ENCODE data around the gene FAM237B.

The FAM237B gene

GRCh38 chr7:90266808-90267207, 54.3 kb downstream of the FAM237B start:
- Histone ChIP-seq H3K9me3 (ENCODE audit: insufficient read depth, low read depth, low read length) (no peaks in the 10 kb centered on the region), H3K79me2 (ENCODE audit: insufficient read depth, low read length) (no peaks in the 10 kb centered on the region), H3K4me3 (ENCODE audit: low read length, poor library complexity, severe bottlenecking) (no peak overlapping the region), H3K9me2 (replicated peaks; ENCODE audit: low read depth, low read length) (no peaks in the 10 kb centered on the region), H3K9ac (ENCODE audit: low read depth, low read length, poor library complexity, severe bottlenecking) (no peak overlapping the region), H3K4me2 (ENCODE audit: low read depth, low read length, poor library complexity, severe bottlenecking) (no peak overlapping the region), H3K4me1 (ENCODE audit: insufficient read depth, low read length, poor library complexity, severe bottlenecking) (no peaks in the 10 kb centered on the region), H3F3A (ENCODE audit: low read depth) (no peaks in the 10 kb centered on the region), H3K27me3 (ENCODE audit: insufficient read depth, low read length, poor library complexity, severe bottlenecking) (no peaks in the 10 kb centered on the region), H4K20me1 (ENCODE audit: insufficient read depth, low read length, poor library complexity, severe bottlenecking) (no peaks in the 10 kb centered on the region), H2AFZ (ENCODE audit: low read length) (no peak overlapping the region), H3K36me3 (ENCODE audit: insufficient read depth, low read length) (no peaks in the 10 kb centered on the region)
- TF ChIP-seq, protein P1, sequence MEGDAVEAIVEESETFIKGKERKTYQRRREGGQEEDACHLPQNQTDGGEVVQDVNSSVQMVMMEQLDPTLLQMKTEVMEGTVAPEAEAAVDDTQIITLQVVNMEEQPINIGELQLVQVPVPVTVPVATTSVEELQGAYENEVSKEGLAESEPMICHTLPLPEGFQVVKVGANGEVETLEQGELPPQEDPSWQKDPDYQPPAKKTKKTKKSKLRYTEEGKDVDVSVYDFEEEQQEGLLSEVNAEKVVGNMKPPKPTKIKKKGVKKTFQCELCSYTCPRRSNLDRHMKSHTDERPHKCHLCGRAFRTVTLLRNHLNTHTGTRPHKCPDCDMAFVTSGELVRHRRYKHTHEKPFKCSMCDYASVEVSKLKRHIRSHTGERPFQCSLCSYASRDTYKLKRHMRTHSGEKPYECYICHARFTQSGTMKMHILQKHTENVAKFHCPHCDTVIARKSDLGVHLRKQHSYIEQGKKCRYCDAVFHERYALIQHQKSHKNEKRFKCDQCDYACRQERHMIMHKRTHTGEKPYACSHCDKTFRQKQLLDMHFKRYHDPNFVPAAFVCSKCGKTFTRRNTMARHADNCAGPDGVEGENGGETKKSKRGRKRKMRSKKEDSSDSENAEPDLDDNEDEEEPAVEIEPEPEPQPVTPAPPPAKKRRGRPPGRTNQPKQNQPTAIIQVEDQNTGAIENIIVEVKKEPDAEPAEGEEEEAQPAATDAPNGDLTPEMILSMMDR (conservative IDR thresholded peaks at IDR 0.05; ENCODE audit: low read length): no peak
- TF ChIP-seq EZH2phosphoT487 (IDR thresholded peaks at IDR 0.05; ENCODE audit: borderline replicate concordance): no peak

All from Loucy (cell line).